Smooth muscle cell (in vitro differentiated cells): Measurements from ENCODE around the gene WDR90. TPM values are rescaled to one million over a fixed set of nuclear protein-coding genes. Genes with fewer than 3 reads are reported as not detected.
A peak's percentile ranks its signal among the peaks of the same experiment; 100 is the strongest.

Experiments used
- DNase-seq: peaks from one replicate; lab custom pipeline; 2025; ENCODE audit not compliant: unreplicated experiment; lab: John Stamatoyannopoulos, UW
- H2AFZ ChIP-seq: fragments of 200-600 bp; sonication (generic); 2 replicates; pipeline ENCODE4 v1.6.0; 2016; ENCODE audit warnings: antibody characterized with exemption, low read depth, mild to moderate bottlenecking
- H3F3A ChIP-seq: fragments of 200-600 bp; sonication (generic); 2 replicates; pipeline ENCODE4 v1.6.0; 2017; ENCODE audit warnings: antibody characterized with exemption, low read depth
- H3K27ac ChIP-seq: fragments of 200-600 bp; sonication (generic); 2 replicates; pipeline ENCODE4 v1.5.1; 2016; ENCODE audit warnings: low read depth, mild to moderate bottlenecking
- H3K27me3 ChIP-seq: fragments of 200-600 bp; sonication (generic); 2 replicates; pipeline ENCODE4 v1.6.1; 2016; ENCODE audit warnings: low read depth, mild to moderate bottlenecking
- H3K36me3 ChIP-seq: fragments of 200-600 bp; sonication (generic); 2 replicates; pipeline ENCODE4 v1.5.1; 2016; ENCODE audit warnings: low read depth
- H3K4me1 ChIP-seq: fragments of 200-600 bp; sonication (generic); 2 replicates; pipeline ENCODE4 v1.5.1; 2016; ENCODE audit warnings: low read depth
- H3K4me2 ChIP-seq: fragments of 200-600 bp; sonication (generic); 2 replicates; pipeline ENCODE4 v1.6.0; 2016; ENCODE audit warnings: mild to moderate bottlenecking
- H3K4me3 ChIP-seq: fragments of 200-600 bp; sonication (generic); 2 replicates; pipeline ENCODE4 v1.5.1; 2016; ENCODE audit warnings: mild to moderate bottlenecking
- H3K79me2 ChIP-seq: fragments of 200-600 bp; sonication (generic); 2 replicates; pipeline ENCODE4 v1.6.0; 2016; ENCODE audit warnings: low read depth, mild to moderate bottlenecking
- H3K9ac ChIP-seq: fragments of 200-600 bp; sonication (generic); 2 replicates; pipeline ENCODE4 v1.6.0; 2016; ENCODE audit warnings: low read depth
- H3K9me3 ChIP-seq: fragments of 200-600 bp; sonication (generic); replicated peaks from 2 replicates; pipeline ENCODE4 v1.5.1; 2016; ENCODE audit warnings: low read depth
- H4K20me1 ChIP-seq: fragments of 200-600 bp; sonication (generic); 2 replicates; pipeline ENCODE4 v1.6.0; 2016; ENCODE audit warnings: low read depth
- WGBS: methylation state at CpG from one replicate; pipeline ENCODE4 v1.1.7; 2016; ENCODE audit warnings: low lambda C conversion rate; 5-methylcytosine and 5-hydroxymethylcytosine counted together
- polyA plus RNA-seq: library from polyadenylated mRNA; unstranded; fragments of >200 nt; fragmentation: Nextera tagmentation; extraction: Ambion mirVana; gene quantifications from 2 replicates; pipeline ENCODE4 v1.2.1, GENCODE V29; 2016
- total RNA-seq: library from RNA; depleted of rRNA; stranded (reverse); fragments of >200 nt; gene quantifications from 2 replicates; pipeline ENCODE4 v1.2.3, GENCODE V29; 2014
- TF ChIP-seq, protein P1 (sequence below): fragments of 200-600 bp; sonication (generic); IDR thresholded peaks from 2 replicates; pipeline ENCODE4 v1.5.1; 2017; ENCODE audit warnings: borderline replicate concordance, mild to moderate bottlenecking, antibody characterized with exemption; ENCODE audit not compliant: insufficient read depth, poor library complexity, severe bottlenecking

Gene WDR90
- total and polyA plus RNA-seq, 2 experiments from 2014 or later, result 8.4 to 10.4 TPM

DNA sequence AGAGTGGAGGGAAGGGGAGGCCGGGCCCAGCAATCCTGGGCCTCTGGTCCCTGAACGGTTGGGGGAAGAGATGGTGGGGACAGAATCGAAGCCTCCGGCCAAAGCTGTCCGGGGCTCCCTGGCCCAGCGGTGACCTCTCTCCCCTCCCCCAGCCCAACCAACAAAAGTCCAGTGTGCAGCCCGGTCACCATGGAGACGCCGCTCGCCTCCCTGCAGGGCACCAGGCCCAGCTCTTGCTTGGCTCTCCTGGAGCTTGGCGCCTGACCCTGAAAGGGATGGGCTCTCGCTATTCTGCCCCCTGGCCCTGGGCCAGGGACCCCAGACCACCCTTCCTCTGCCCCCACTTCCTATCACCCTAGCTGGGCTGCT lies 67.0 kb downstream of the WDR90 start:
- Histone ChIP-seq H3K27me3 (no peaks in the 10 kb centered on the region), H3K36me3 (no peaks in the 10 kb centered on the region), H3K9me3 (no peaks in the 10 kb centered on the region), H3K4me1 (peaks cover 15% of the 10 kb centered on the region), H3K4me3 (peak overlapping the region; percentile 61), H3K9ac (no peak overlapping the region), H2AFZ (no peak overlapping the region), H3K79me2 (no peaks in the 10 kb centered on the region), H3K4me2 (peak overlapping the region; percentile 99), H4K20me1 (peaks cover 8% of the 10 kb centered on the region), H3F3A (no peaks in the 10 kb centered on the region), H3K27ac (no peak overlapping the region)
- WGBS, result 51% methylated on average over 11 of the region's 12 CpGs
- TF ChIP-seq, protein P1, sequence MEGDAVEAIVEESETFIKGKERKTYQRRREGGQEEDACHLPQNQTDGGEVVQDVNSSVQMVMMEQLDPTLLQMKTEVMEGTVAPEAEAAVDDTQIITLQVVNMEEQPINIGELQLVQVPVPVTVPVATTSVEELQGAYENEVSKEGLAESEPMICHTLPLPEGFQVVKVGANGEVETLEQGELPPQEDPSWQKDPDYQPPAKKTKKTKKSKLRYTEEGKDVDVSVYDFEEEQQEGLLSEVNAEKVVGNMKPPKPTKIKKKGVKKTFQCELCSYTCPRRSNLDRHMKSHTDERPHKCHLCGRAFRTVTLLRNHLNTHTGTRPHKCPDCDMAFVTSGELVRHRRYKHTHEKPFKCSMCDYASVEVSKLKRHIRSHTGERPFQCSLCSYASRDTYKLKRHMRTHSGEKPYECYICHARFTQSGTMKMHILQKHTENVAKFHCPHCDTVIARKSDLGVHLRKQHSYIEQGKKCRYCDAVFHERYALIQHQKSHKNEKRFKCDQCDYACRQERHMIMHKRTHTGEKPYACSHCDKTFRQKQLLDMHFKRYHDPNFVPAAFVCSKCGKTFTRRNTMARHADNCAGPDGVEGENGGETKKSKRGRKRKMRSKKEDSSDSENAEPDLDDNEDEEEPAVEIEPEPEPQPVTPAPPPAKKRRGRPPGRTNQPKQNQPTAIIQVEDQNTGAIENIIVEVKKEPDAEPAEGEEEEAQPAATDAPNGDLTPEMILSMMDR, result no peak
- DNase-seq, result no peak

DNA sequence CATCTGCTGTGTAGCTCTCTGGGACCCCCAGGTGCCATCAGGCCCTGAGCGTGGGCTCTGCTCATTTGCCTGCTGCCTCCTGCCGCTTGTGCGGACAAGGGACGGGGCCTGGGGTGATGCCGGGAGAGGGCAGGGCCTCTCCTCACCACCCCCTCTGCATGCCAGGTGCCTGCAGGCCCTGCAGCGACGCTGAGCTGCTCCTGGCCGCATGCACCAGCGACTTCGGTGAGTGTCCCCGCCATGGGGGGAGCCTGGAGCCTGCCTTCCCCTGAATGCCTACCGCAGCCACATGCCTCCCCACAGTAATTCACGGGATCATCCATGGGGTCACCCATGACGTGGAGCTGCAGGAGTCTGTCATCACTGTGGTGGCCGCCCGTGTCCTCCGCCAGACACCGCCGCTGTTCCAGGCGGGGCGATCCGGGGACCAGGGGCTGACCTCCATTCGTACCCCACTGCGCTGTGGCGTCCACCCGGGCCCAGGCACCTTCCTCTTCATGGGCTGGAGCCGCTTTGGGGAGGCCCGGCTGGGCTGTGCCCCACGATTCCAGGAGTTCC lies 67.7 kb downstream of the WDR90 start:
- Histone ChIP-seq H3K27me3 (no peaks in the 10 kb centered on the region), H3K36me3 (no peaks in the 10 kb centered on the region), H3K9ac (no peak overlapping the region), H3K4me3 (no peak overlapping the region), H3K9me3 (no peaks in the 10 kb centered on the region), H3K27ac (no peak overlapping the region), H3K4me1 (peaks cover 15% of the 10 kb centered on the region), H2AFZ (no peak overlapping the region), H4K20me1 (peaks cover 13% of the 10 kb centered on the region), H3F3A (no peaks in the 10 kb centered on the region), H3K79me2 (no peaks in the 10 kb centered on the region), H3K4me2 (no peak overlapping the region)
- WGBS, result 96% methylated on average over 26 of the region's 29 CpGs
- TF ChIP-seq, protein P1, result no peak
- no peak for DNase-seq

Other genes with a start within 250 kb of the WDR90 start
- 7.3 and 18.2 TPM in 2 replicates for gene DECR2, start 247.5 kb upstream of the WDR90 start, total RNA-seq
- gene DECR2, start 247.5 kb upstream of the WDR90 start, polyA plus RNA-seq, result 15.4 and 21.2 TPM in 2 replicates
- gene RAB11FIP3, start 223.7 kb upstream of the WDR90 start, total RNA-seq, result 9.0 and 19.5 TPM in 2 replicates
- 20.4 and 25.7 TPM in 2 replicates for gene RAB11FIP3, start 223.7 kb upstream of the WDR90 start, polyA plus RNA-seq
- 8.6 and 14.7 TPM in 2 replicates for gene CAPN15, start 121.7 kb upstream of the WDR90 start, total RNA-seq
- gene CAPN15, start 121.7 kb upstream of the WDR90 start, polyA plus RNA-seq, result 18.7 and 23.6 TPM in 2 replicates
- gene PRR35, start 89.0 kb upstream of the WDR90 start, total RNA-seq, result not detected in 2 replicates
- not detected in 2 replicates for gene PRR35, start 89.0 kb upstream of the WDR90 start, polyA plus RNA-seq
- 0.18 and 0.63 TPM in 2 replicates for gene NHLRC4, start 82.4 kb upstream of the WDR90 start, total RNA-seq
- 0.85 and 2.6 TPM in 2 replicates for gene NHLRC4, start 82.4 kb upstream of the WDR90 start, polyA plus RNA-seq
- 21.0 and 30.1 TPM in 2 replicates for gene PIGQ, start 79.4 kb upstream of the WDR90 start, total RNA-seq
- 45.7 and 51.0 TPM in 2 replicates for gene PIGQ, start 79.4 kb upstream of the WDR90 start, polyA plus RNA-seq
- 14.7 and 21.2 TPM in 2 replicates for gene RAB40C, start 59.3 kb upstream of the WDR90 start, total RNA-seq
- gene RAB40C, start 59.3 kb upstream of the WDR90 start, polyA plus RNA-seq, result 27.0 and 28.3 TPM in 2 replicates
- gene WFIKKN1, start 18.4 kb upstream of the WDR90 start, total RNA-seq, result 1.5 TPM in 1 of 2 replicates, not detected in the other
- 0.77 and 0.83 TPM in 2 replicates for gene WFIKKN1, start 18.4 kb upstream of the WDR90 start, polyA plus RNA-seq
- gene METTL26, start 13.1 kb upstream of the WDR90 start, total RNA-seq, result 134 and 158 TPM in 2 replicates
- gene METTL26, start 13.1 kb upstream of the WDR90 start, polyA plus RNA-seq, result 227 and 238 TPM in 2 replicates
- 7.7 and 11.9 TPM in 2 replicates for gene MCRIP2, start 7.5 kb upstream of the WDR90 start, total RNA-seq
- gene MCRIP2, start 7.5 kb upstream of the WDR90 start, polyA plus RNA-seq, result 34.7 and 45.8 TPM in 2 replicates
- 41.4 and 44.5 TPM in 2 replicates for gene RHOT2, start 18.8 kb downstream of the WDR90 start, total RNA-seq
- 148 and 152 TPM in 2 replicates for gene RHOT2, start 18.8 kb downstream of the WDR90 start, polyA plus RNA-seq
- 2.7 and 4.5 TPM in 2 replicates for gene RHBDL1, start 26.3 kb downstream of the WDR90 start, total RNA-seq
- gene RHBDL1, start 26.3 kb downstream of the WDR90 start, polyA plus RNA-seq, result 2.6 and 3.7 TPM in 2 replicates
- gene STUB1, start 31.0 kb downstream of the WDR90 start, total RNA-seq, result 93.4 and 99.0 TPM in 2 replicates
- 196 and 212 TPM in 2 replicates for gene STUB1, start 31.0 kb downstream of the WDR90 start, polyA plus RNA-seq
- gene JMJD8, start 35.0 kb downstream of the WDR90 start, total RNA-seq, result 42.9 and 47.9 TPM in 2 replicates
- 92.5 and 95.1 TPM in 2 replicates for gene JMJD8, start 35.0 kb downstream of the WDR90 start, polyA plus RNA-seq
- gene WDR24, start 41.0 kb downstream of the WDR90 start, total RNA-seq, result 4.7 and 10.6 TPM in 2 replicates
- 19.3 and 22.2 TPM in 2 replicates for gene WDR24, start 41.0 kb downstream of the WDR90 start, polyA plus RNA-seq
- 0.76 TPM in 1 of 2 replicates, not detected in the other for gene FBXL16, start 56.4 kb downstream of the WDR90 start, total RNA-seq
- gene FBXL16, start 56.4 kb downstream of the WDR90 start, polyA plus RNA-seq, result 0.17 TPM in 1 of 2 replicates, not detected in the other
- 30.6 and 39.6 TPM in 2 replicates for gene METRN, start 65.8 kb downstream of the WDR90 start, total RNA-seq
- gene METRN, start 65.8 kb downstream of the WDR90 start, polyA plus RNA-seq, result 170 and 193 TPM in 2 replicates
- 11.9 and 15.6 TPM in 2 replicates for gene ANTKMT, start 71.8 kb downstream of the WDR90 start, total RNA-seq
- 39.8 and 40.9 TPM in 2 replicates for gene ANTKMT, start 71.8 kb downstream of the WDR90 start, polyA plus RNA-seq
- gene CCDC78, start 77.1 kb downstream of the WDR90 start, total RNA-seq, result 2.8 TPM in 1 of 2 replicates, not detected in the other
- 3.4 and 4.7 TPM in 2 replicates for gene CCDC78, start 77.1 kb downstream of the WDR90 start, polyA plus RNA-seq
- gene HAGHL, start 77.7 kb downstream of the WDR90 start, total RNA-seq, result 3.2 and 15.4 TPM in 2 replicates
- gene HAGHL, start 77.7 kb downstream of the WDR90 start, polyA plus RNA-seq, result 23.1 and 24.6 TPM in 2 replicates
- gene CIAO3, start 91.6 kb downstream of the WDR90 start, total RNA-seq, result 19.7 and 33.5 TPM in 2 replicates
- 35.6 and 39.6 TPM in 2 replicates for gene CIAO3, start 91.6 kb downstream of the WDR90 start, polyA plus RNA-seq
- gene MSLN, start 111.4 kb downstream of the WDR90 start, total RNA-seq, result 0.18 and 3.7 TPM in 2 replicates
- 0.26 and 1.2 TPM in 2 replicates for gene MSLN, start 111.4 kb downstream of the WDR90 start, polyA plus RNA-seq
- gene RPUSD1, start 139.0 kb downstream of the WDR90 start, total RNA-seq, result 7.8 and 20.8 TPM in 2 replicates
- 20.8 and 27.4 TPM in 2 replicates for gene RPUSD1, start 139.0 kb downstream of the WDR90 start, polyA plus RNA-seq
- 11.4 and 27.2 TPM in 2 replicates for gene CHTF18, start 139.3 kb downstream of the WDR90 start, total RNA-seq
- 33.2 and 39.8 TPM in 2 replicates for gene CHTF18, start 139.3 kb downstream of the WDR90 start, polyA plus RNA-seq
- gene GNG13, start 151.4 kb downstream of the WDR90 start, total RNA-seq, result not detected in 2 replicates
- gene GNG13, start 151.4 kb downstream of the WDR90 start, polyA plus RNA-seq, result not detected in 2 replicates